CMK (cell line): ENCODE data around the gene C14orf93.

Source experiments
- DNase-seq: peaks from one replicate; pipeline ENCODE4 v3.0.0-alpha.2; 2010; ENCODE audit warnings: low read depth

Gene C14orf93

GRCh38 chr14:22993517-22993916 is 16.4 kb downstream of the C14orf93 start:
- no peak for DNase-seq

GRCh38 chr14:22991852-22992251 is 18.1 kb downstream of the C14orf93 start:
- DNase-seq, result no peak

DNA sequence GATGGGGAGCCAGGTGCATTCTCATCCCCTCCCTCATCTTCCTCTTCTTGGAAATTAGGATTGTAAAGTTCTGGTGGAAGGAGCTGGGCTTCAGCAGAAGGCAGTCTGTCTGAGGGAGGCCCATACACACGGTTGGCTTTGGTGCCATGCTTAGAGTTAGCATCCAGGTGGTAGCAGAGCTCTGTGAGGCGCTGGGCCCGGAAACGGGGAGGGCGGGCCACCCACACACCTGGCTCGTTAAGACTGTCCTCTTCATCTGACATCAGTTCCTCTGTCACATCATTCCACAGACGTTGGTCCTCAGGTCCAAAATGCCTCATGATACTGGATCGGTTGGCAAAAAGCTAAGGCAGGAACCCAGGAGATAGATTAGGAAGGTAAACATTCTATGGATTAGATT is 22.7 kb downstream of the C14orf93 start:
- DNase-seq, result no peak

DNA sequence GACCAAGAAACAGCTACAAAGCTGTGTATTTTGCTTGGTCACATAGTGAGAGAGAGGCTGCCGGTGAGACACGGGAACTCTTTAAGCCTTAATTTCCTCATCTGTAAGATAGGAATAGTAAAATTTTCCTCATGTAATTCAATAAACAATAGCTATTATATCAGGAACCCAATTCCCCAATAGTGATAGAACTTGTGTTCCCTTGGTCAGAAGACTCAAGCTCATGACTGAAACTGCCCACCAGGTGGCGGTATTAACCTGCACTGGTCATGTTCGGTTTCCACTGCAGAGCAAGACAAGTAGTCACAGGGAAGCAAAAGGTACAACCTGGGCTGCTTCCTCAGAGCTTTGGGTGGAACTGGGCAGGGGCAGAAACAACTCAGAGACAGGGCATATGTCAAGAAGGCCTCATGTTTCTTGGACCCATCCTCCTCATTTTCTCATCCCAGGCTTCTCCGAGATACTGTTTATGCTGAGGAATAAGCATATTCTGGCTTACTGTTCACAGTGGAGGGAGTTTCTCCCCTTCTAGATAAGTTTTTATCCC is 23.4 kb downstream of the C14orf93 start:
- DNase-seq, result peak; percentile 59

DNA sequence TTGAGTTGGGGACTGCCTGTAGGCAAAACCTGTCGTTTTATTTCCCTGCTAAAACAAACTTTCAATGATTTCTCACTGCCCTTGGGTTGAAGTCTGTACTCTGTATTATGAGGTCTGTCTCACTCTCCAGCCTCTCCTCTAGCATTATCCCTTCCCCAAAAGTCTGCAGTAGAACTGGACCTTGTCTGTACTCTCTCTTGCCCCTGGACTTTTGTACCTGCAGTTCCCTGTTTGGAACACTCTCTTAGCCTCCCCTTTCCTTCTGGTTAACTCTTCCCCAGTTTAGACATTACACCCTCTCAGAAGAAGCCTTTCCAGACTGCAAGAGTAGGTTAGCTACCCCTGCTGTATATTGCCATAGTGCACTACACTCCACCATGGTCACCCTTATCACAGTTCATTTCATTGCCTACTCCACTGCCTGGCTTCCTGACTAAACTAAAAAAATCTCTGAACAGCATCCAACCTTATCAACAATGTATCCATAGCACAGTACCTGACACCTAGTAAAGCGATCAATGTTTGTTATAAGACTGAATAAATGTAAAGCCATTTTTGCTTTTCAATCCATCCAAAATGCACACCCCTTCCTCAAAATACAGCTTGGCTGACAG is 23.9 kb downstream of the C14orf93 start:
- no peak for DNase-seq

GRCh38 chr14:22984959-22985658 is 24.8 kb downstream of the C14orf93 start:
- DNase-seq, result no peak

DNA sequence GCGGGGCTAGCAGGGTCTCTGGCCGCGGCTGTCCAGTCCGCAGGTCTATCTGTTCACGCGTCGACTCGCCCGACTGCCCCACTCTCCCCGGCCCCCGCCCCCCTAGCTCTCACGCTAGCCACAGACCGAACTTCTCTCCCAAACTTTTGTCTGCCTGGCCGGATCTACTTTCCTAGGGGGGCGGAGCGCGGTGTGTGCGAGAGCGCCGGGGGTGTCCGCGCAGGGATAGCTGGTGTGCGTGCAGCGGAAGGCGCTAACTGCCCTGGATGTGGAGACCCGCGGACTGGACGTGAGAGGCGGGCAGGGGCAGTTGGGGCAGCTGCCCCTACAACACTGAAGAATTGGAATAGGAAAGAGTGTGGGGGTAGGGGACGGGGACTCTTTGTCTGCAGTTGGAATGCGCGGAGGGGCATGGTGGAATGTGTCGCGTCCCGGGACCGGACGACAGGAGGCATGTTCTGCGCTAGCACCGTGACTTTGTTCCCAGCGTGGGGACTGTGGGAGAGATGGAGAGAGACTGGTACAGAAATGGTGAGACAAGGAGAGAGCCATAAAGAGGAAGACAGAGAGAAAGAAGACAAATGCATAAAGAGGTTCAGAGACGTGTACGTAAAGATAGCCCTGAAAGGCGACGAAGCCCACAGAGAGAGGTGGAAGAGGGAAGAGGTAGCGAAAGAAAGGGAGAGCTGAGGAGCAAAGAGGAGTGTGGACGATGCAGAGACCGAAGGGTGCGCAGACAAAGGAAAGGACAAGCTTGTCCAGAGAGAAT is 27.3 kb downstream of the C14orf93 start, which contains the start of gene AJUBA:
TSS of gene AJUBA (minus strand) at position 75 of the 769 bp plus-strand sequence. CDS start 285 bp downstream, outside the sequence.
- DNase-seq, result peak; percentile 78

GRCh38 chr14:22981876-22982476 is 28.0 kb downstream of the C14orf93 start:
- no peak for DNase-seq

DNA sequence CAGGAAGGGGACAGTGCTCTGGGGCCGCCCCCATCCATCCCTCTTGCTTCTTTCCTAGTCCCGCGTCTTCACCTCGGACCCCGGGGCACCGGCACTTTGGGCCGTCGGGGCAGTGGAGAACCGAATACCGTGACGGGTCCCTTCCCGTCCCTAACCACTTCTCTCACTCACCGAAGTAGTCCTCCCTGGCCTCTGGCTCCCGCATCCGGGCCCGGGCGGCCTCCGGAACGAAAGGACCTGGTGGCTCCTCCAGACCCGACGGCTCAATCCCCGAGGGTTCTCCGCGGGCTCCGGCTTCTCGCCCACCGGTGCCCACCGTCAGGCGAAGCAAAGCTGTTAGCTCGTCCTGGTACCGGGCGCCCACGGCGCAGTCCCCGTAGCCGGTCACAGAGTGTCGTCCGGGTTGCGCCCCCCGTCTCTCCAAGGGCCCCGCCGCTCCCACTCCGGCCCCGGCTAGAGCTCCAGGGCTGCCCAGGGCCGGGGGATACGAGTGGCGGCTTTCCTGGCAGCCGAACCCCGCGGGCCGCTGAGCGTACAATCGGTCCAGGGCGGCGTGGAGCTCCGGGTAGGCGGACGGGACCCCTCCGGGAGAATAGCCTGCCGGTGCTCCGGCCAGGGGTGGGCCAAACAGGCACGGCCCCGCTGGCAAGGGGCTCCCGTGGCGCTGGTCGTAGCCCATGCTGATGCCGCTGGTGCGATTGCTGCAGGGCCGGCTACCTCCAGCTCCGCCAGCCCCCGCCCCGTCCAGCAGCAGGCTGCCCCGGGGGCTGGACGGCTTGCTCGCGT is 28.7 kb downstream of the C14orf93 start:
- DNase-seq, result no peak

- no peak for DNase-seq
Measured at GRCh38 chr14:22980672-22981089, 29.3 kb downstream of the C14orf93 start.

DNA sequence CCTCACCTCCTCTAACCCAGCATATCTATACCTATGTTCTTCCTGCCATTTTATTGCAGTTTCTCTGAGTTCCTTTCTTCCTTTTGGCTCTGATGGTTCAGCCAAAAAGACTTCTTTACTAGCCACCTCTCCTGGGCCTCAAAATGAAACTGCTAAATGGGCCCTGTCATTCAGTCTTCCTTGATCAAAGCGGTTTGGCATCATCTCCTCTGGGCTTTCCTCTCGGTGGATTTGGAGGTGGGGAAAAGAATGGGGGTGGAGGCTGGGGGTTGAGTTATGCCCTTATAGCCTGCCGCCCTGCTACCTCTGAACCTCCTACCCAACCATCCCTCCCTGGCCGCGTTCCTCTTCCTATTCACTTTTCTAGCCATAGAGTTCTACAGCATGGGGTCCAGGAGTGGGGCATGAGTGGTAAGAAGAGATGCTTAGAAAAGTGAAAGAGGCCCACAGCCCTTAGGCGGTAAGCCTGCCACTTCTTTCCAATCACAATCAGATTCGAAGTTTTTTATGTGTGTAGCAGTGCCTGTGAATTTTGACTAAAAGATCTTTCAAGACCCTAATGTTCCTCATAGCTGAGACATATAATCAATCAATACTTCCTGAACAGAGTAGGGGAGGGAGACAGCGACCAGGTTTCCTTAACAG is 30.1 kb downstream of the C14orf93 start:
- no peak for DNase-seq

GRCh38 chr14:22978981-22979671 is 30.8 kb downstream of the C14orf93 start:
- DNase-seq, result no peak

DNA sequence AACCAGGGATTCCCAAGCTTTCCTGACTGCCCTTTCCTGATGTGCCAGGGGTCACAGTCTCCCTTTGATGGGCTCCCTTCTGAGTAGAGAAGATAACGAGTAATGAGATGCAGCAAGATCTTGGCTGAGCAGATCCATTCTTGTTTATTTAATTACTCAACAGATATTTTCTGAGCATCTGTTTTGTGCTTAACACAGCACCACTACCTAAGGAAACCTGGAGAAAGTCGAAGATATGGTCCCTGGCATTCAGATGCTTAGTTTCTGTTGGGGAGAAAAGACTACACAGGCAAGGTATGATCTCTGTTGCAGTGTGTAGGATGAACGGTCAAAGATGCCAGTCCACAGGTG is 31.5 kb downstream of the C14orf93 start:
- no peak for DNase-seq

DNA sequence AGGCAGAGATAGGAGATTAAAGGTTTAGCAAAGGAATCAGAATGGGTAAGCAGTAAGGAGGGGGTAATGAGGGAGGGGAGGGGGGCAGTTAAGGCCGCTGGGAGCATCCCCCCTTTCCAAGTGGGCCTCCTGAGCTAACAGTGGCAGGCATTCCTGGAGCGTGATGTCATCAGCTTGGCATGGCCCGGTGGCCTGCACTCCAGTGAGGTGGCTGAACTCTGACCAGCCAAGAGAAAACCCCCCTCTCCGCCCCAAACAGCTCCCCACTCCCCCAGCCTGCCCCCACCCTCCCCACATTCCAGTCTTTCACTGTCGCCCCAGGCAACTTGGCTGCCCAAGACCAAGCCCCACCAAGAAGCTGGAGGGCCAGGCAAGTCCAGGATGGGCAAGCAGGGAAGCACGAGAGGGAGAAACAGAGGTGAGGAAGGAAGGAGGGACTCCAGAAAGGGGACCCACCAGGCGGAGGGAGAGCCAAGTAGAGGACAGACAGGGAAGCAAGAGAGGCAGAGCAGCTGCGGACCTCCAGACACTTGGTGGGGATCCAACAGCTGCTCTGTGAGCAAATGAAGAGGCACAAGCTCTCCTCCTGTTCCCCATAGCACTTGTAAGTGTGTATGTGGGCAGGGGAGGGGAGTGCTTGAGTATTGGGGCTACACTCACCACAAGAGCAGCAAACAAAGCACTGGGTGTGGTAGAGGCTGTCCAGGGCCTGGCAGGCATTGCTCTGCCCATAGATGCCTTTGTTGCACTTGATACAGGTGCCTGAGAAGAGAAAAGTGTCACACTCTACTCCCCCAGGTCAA is 32.1 kb downstream of the C14orf93 start:
- no peak for DNase-seq

- no peak for DNase-seq
Measured at GRCh38 chr14:22977434-22977683, 32.6 kb downstream of the C14orf93 start.

GRCh38 chr14:22976620-22977433 is 33.1 kb downstream of the C14orf93 start:
- DNase-seq, result no peak

- no peak for DNase-seq
Measured at GRCh38 chr14:22974530-22975313, 35.2 kb downstream of the C14orf93 start.
